Measurements from ENCODE around the gene AP3B1.

AP3B1 gene

DNA sequence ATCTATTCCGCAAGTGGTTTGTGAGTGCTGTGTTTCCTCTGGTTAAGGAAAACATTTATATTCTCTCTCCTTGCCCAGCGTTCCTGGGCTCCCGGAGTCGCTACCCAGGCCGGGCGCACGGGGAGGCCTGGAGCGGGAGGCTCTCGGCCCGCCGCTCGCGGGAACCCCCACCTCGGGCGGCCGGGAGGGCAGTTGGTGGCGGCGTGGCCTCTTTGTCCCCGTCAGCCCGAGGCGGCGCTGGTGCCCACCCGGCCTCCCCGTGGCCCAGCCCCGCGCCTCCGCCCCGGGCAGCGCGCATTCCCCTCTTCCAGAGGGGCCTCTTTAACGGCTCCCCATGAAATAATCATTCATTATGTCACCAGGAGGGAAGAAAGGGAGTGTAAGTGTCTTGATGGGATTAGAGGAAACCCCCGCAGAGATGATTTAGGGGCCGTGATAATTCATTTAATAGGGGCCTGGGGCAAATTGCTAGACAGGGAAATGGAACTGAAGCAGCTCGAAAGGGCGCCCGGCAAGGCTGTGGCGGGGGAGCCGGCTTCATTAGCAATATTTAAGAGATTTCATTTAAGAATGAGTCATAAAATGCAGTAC, 336.5 kb downstream of the AP3B1 start:
- DNase-seq, result no peak

DNA sequence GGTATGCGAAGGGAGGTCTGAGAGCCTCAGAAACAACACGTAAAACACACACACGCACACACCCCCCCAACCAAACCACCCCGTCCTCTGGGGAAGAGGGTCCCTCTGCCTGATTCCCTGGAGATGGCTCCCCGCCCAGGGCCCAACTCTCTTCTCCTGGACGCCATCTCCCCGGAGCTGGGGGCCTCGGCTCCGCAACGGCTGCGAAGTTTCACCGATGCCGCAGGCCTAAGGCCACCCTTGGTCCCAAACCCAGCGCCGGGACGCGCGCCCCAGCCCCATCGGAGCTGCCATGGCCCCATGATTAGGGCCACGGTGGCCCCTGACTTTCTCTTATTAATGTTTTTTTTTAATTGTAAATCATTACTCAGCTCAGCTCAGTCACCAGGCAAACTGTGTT, 337.0 kb downstream of the AP3B1 start:
- no peak for DNase-seq

DNA sequence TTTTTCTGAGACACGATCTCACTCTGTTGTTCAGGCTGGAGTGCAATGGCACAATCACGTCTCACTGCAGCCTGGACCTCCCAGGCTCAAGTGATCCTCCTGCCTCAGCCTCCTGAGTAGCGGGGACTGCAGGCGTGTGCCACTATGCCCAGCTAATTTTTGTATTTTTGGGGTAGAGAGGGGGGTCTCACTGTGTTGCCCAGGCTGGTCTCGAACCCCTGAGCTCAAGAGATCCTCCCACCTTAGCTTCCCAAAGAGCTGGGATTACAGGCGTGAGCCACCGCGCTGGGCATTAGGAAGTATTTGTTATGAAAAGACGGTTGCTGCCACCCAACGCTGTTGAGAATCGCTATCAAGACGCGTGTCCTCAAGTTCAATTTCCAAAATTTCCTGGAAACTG, 337.4 kb downstream of the AP3B1 start:
- DNase-seq, result no peak

DNA sequence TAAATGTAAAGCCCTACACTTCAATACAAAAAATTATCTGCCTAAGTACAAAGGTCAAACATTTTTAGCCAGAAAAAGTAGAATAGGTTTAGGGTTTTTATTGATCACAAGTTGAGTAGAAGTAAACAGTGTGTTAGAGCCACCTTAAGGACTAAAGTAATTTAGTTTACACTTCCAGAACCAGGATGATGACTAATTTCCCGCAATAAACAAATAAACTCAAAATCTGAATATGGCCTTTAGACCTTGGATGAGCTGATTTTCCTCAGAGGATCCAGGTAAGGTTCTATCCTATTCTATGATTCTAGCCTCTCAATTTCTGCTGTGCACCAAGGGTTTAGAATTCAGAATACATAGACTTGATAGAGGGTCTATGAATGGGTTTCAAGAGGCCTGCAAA, 338.9 kb downstream of the AP3B1 start:
- no peak for DNase-seq

DNA sequence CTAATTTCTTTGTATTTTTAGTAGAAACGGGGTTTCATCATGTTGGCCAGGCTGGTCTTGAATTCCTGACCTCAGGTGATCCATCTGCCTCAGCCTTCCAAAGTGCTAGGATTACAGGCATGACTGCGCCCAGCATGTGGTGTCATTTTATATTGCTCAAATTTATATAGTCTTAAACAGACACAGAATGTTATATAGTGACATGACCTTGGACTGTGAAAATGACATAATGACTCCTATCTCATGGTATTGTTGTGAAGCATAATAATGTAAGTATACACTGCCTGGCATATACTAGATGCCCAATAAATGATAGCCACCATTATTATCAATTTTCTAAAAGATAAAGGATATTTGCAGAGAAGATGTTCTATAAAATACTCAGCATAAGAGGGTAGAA, 341.1 kb downstream of the AP3B1 start:
- DNase-seq, result no peak

DNA sequence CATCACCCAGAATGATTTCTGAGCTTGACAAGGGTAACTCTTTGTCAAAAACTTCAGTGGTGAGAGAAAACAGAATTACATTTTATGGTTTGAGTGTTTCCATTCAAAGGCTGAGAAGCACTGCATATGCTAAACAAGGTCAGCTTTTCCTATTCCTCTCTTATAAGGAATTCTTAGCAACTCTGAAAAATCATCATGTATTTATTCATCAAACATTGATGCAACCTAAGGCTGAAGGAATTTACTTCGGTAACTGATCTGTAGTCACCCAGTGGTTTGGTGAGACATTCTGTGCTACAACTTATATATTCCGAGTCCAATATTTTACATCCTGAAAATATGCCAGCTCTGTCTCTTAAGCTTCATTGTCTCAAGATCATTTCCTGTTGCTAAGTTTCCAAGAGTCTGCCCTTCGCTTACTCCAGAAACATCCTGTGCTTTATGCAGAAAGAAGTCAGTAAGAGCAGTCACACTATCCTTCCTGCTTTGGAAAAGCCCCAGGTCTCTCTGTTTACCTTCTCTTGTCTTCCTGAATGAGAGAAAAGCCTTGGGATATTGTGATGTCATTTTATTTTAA, 341.8 kb downstream of the AP3B1 start:
- no peak for DNase-seq
